WTC11 (cell line): ENCODE results near the gene PARVB.

Source experiments
- CTCF ChIP-seq: fragments of 200-600 bp; IDR thresholded peaks from 2 replicates; pipeline ENCODE4 v1.8.0; 2022; ENCODE audit warnings: antibody characterized with exemption
- E2F4 ChIP-seq: sonication (generic); formaldehyde crosslinking; IDR thresholded peaks from 2 replicates; pipeline ENCODE4 v1.8.1; 2022; ENCODE audit warnings: low read depth, mild to moderate bottlenecking, moderate library complexity, missing genetic modification reagents, borderline replicate concordance
- E2F5 ChIP-seq: sonication (generic); formaldehyde crosslinking; IDR thresholded peaks from 2 replicates; pipeline ENCODE4 v1.8.1; 2022; ENCODE audit warnings: mild to moderate bottlenecking, moderate library complexity, missing genetic modification reagents
- ESRRA ChIP-seq: sonication (generic); formaldehyde crosslinking; IDR thresholded peaks from 2 replicates; pipeline ENCODE4 v1.8.1; 2022; ENCODE audit warnings: mild to moderate bottlenecking, missing genetic modification reagents, borderline replicate concordance
- KAT7 ChIP-seq: sonication (generic); formaldehyde crosslinking; IDR thresholded peaks from 2 replicates; pipeline ENCODE4 v1.8.1; 2023; ENCODE audit warnings: missing genetic modification reagents, mild to moderate bottlenecking, borderline replicate concordance
- MAX ChIP-seq: sonication (generic); formaldehyde crosslinking; IDR thresholded peaks from 2 replicates; pipeline ENCODE4 v1.8.0; 2022; ENCODE audit warnings: mild to moderate bottlenecking, missing genetic modification reagents
- NR3C1 ChIP-seq: sonication (generic); formaldehyde crosslinking; conservative IDR thresholded peaks from 2 replicates; pipeline ENCODE4 v1.8.1; 2023; ENCODE audit warnings: low read depth, mild to moderate bottlenecking, missing genetic modification reagents
- STAT6 ChIP-seq: sonication (generic); formaldehyde crosslinking; conservative IDR thresholded peaks from 2 replicates; pipeline ENCODE4 v1.8.1; 2023; ENCODE audit warnings: mild to moderate bottlenecking, low read depth, missing genetic modification reagents, moderate library complexity
- TCF7 ChIP-seq: sonication (generic); formaldehyde crosslinking; IDR thresholded peaks from 2 replicates; pipeline ENCODE4 v1.8.0; 2022; ENCODE audit warnings: mild to moderate bottlenecking, low read depth, missing genetic modification reagents, moderate library complexity
- ZNF121 ChIP-seq: sonication (generic); formaldehyde crosslinking; IDR thresholded peaks from 2 replicates; pipeline ENCODE4 v1.8.0; 2023; ENCODE audit warnings: missing genetic modification reagents
- ZNF138 ChIP-seq: sonication (generic); formaldehyde crosslinking; conservative IDR thresholded peaks from 2 replicates; pipeline ENCODE4 v1.8.1; 2022; ENCODE audit warnings: mild to moderate bottlenecking, moderate library complexity, missing genetic modification reagents
- ZNF219 ChIP-seq: sonication (generic); formaldehyde crosslinking; IDR thresholded peaks from 2 replicates; pipeline ENCODE4 v1.8.0; 2023; ENCODE audit warnings: missing genetic modification reagents, mild to moderate bottlenecking, borderline replicate concordance
- ZNF263 ChIP-seq: sonication (generic); formaldehyde crosslinking; IDR thresholded peaks from 2 replicates; pipeline ENCODE4 v1.8.1; 2022; ENCODE audit warnings: low read depth, mild to moderate bottlenecking, moderate library complexity, missing genetic modification reagents
- ZNF317 ChIP-seq: sonication (generic); formaldehyde crosslinking; IDR thresholded peaks from 2 replicates; pipeline ENCODE4 v1.8.1; 2023; ENCODE audit warnings: low read depth, mild to moderate bottlenecking, moderate library complexity, missing genetic modification reagents, borderline replicate concordance

GRCh38 chr22:44098021-44098739 lies 74.1 kb downstream of the PARVB start:
- TF ChIP-seq CTCF, result no peak
- no peak for TF ChIP-seq TCF7
- no peak for TF ChIP-seq KAT7 (CRISPR knock-in tag)
- TF ChIP-seq MAX, result no peak
- no peak for TF ChIP-seq STAT6 (CRISPR knock-in tag)
- TF ChIP-seq E2F5, result no peak
- no peak for TF ChIP-seq ZNF317 (CRISPR knock-in tag)
- TF ChIP-seq ZNF219 (CRISPR knock-in tag), result no peak
- TF ChIP-seq ZNF121, result no peak
- no peak for TF ChIP-seq NR3C1
- TF ChIP-seq ESRRA, result no peak
- no peak for TF ChIP-seq E2F4
- no peak for TF ChIP-seq ZNF138 (CRISPR knock-in tag)
- TF ChIP-seq ZNF263 (CRISPR knock-in tag), result no peak
